Measurements from ENCODE around the gene UBASH3B.

DNA sequence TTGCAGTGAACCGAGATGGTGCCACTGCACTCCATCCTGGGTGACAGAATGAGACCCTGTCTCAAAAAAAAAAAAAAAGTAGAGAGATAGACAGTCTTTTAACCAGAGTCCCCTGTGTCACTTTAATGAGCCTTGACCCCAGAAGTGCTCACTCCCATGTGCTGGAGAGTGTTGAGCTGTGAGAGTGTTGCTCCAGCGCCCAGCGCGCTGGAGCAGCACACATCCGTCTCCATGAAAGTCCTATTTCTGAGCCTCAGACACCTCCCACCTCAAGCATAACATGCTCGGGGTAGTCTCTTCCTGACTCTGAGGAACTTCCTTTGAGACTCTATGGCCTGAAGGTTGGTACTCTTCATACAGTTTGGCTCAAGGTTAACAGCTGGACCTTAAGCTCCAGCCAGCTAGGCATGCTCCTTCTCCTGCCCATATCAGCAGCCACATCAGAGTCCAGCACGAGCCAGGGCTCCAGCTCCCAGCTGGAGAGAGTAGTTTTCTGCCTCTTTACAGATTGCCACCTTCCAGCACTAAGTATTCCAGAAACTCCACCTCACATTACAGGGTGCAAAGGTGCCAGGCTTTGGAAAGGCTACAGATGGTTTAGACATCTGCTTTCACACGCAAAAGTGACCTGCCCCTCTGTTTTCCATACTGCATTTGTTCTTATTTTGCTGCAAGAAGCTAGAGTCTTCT is 29.4 kb upstream of the UBASH3B start:
- TF ChIP-seq CTCF (IDR thresholded peaks at IDR 0.05; ENCODE audit: low read depth, low read length) (no peak), EZH2phosphoT487 (IDR thresholded peaks at IDR 0.05; ENCODE audit: low read depth) (no peak)
